ENCODE measurements around the gene FHIT.

- TF ChIP-seq CTCF (IDR thresholded peaks at IDR 0.05; ENCODE audit: insufficient read depth, low read length, poor library complexity, severe bottlenecking) (no peak), EZH2phosphoT487 (conservative IDR thresholded peaks at IDR 0.05; ENCODE audit: low read length) (no peak)
These were observed 315.5 kb downstream of the FHIT start for GRCh38 chr3:60935709-60936108.
